ENCODE measurements around the gene CFHR1.
"Not testable (repeated sequence)": the region's sequence is repeated elsewhere in the genome, so short reads cannot be mapped to it uniquely, and the experiment has no call there.

CFHR1 gene

DNA sequence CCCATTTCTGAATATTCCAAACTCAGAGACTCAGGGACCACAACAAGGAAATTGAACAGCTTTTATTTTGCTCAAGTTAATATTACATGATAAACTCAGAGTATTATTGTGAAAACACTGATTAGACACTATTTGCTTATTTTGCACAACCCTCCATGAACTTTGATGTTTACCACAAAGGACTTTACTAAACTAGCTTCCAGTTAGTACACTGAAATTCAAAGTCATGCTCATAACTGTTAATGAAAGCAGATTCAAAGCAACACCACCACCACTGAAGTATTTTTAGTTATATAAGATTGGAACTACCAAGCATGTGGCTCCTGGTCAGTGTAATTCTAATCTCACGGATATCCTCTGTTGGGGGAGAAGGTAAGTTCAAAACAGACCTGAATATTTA lies at the start of gene CFHR1:
Gene CFHR1 (plus strand): TSS at position 201 of the 400 bp plus-strand sequence. CDS start 114 bp downstream, at position 315.
- not testable (repeated sequence) for H3K4me2 ChIP-seq (ENCODE audit: low read length); H3K4me1 ChIP-seq (ENCODE audit: low read length); H3K79me2 ChIP-seq (ENCODE audit: low read length); H3K27ac ChIP-seq (ENCODE audit: low read length); H2AFZ ChIP-seq (ENCODE audit: low read depth, low read length); H3K9ac ChIP-seq (ENCODE audit: low read length); H4K20me1 ChIP-seq (ENCODE audit: insufficient read depth, low read length); H3K27me3 ChIP-seq (ENCODE audit: low read depth, low read length); H3K4me3 ChIP-seq (ENCODE audit: low read length); H3K36me3 ChIP-seq (replicated peaks; ENCODE audit: low read depth, low read length); H3K9me3 ChIP-seq (ENCODE audit: insufficient read depth, low read length)

GRCh38 chr1:196769823-196770222 lies 49.7 kb upstream of the CFHR1 start:
- H3K27me3 ChIP-seq (ENCODE audit: low read depth, low read length); H2AFZ ChIP-seq (ENCODE audit: low read depth, low read length); H3K27ac ChIP-seq (ENCODE audit: low read length); H4K20me1 ChIP-seq (ENCODE audit: insufficient read depth, low read length); H3K4me3 ChIP-seq (ENCODE audit: low read length); H3K79me2 ChIP-seq (ENCODE audit: low read length); H3K4me2 ChIP-seq (ENCODE audit: low read length); H3K9me3 ChIP-seq (ENCODE audit: insufficient read depth, low read length); H3K9ac ChIP-seq (ENCODE audit: low read length); H3K36me3 ChIP-seq (replicated peaks; ENCODE audit: low read depth, low read length): not testable (repeated sequence)
- H3K4me1 ChIP-seq (ENCODE audit: low read length), result peaks cover 12% of the 10 kb centered on the region

GRCh38 chr1:196773713-196774112 lies 45.8 kb upstream of the CFHR1 start:
- Histone ChIP-seq H3K4me1 (ENCODE audit: low read length) (peaks cover 13% of the 10 kb centered on the region), H3K9me3 (ENCODE audit: insufficient read depth, low read length) (no peaks in the 10 kb centered on the region), H3K27me3 (ENCODE audit: low read depth, low read length) (no peaks in the 10 kb centered on the region; the same call in 1 of the 2 replicates), H3K36me3 (replicated peaks; ENCODE audit: low read depth, low read length) (no peaks in the 10 kb centered on the region), H4K20me1 (ENCODE audit: insufficient read depth, low read length) (no peaks in the 10 kb centered on the region), H3K27ac (ENCODE audit: low read length) (no peak overlapping the region), H3K4me3 (ENCODE audit: low read length) (peak overlapping the region; percentile 39; the same call in 1 of the 2 replicates), H3K4me2 (ENCODE audit: low read length) (peak overlapping the region; percentile 67), H3K79me2 (ENCODE audit: low read length) (no peaks in the 10 kb centered on the region), H3K9ac (ENCODE audit: low read length) (no peak overlapping the region), H2AFZ (ENCODE audit: low read depth, low read length) (no peak overlapping the region)
- no peak for TF ChIP-seq EZH2phosphoT487 (IDR thresholded peaks at IDR 0.05; ENCODE audit: low read depth)
- TF ChIP-seq, protein P1, sequence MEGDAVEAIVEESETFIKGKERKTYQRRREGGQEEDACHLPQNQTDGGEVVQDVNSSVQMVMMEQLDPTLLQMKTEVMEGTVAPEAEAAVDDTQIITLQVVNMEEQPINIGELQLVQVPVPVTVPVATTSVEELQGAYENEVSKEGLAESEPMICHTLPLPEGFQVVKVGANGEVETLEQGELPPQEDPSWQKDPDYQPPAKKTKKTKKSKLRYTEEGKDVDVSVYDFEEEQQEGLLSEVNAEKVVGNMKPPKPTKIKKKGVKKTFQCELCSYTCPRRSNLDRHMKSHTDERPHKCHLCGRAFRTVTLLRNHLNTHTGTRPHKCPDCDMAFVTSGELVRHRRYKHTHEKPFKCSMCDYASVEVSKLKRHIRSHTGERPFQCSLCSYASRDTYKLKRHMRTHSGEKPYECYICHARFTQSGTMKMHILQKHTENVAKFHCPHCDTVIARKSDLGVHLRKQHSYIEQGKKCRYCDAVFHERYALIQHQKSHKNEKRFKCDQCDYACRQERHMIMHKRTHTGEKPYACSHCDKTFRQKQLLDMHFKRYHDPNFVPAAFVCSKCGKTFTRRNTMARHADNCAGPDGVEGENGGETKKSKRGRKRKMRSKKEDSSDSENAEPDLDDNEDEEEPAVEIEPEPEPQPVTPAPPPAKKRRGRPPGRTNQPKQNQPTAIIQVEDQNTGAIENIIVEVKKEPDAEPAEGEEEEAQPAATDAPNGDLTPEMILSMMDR (IDR thresholded peaks at IDR 0.05; ENCODE audit: low read depth, low read length), result no peak

GRCh38 chr1:196774175-196774574 lies 45.4 kb upstream of the CFHR1 start:
- H3K4me3 ChIP-seq (ENCODE audit: low read length), result peak overlapping the region; percentile 39
- peak overlapping the region; percentile 67 for H3K4me2 ChIP-seq (ENCODE audit: low read length)

GRCh38 chr1:196774603-196775002 lies 44.9 kb upstream of the CFHR1 start, which contains the start of gene CFHR3:
TSS of gene CFHR3 (plus strand) at chr1:196774840. CDS start at chr1:196774887, 47 bp downstream.
- Histone ChIP-seq H3K4me2 (ENCODE audit: low read length) (peak within 1 kb of the TSS; percentile 67), H3K4me3 (ENCODE audit: low read length) (peak within 1 kb of the TSS; percentile 39), H2AFZ (ENCODE audit: low read depth, low read length) (no peak within 1 kb of the TSS), H3K36me3 (replicated peaks; ENCODE audit: low read depth, low read length) (no peaks in the 10 kb centered on the region), H3K27me3 (ENCODE audit: low read depth, low read length) (no peaks in the 10 kb centered on the region; the same call in 1 of the 2 replicates), H3K9me3 (ENCODE audit: insufficient read depth, low read length) (no peaks in the 10 kb centered on the region), H3K4me1 (ENCODE audit: low read length) (peaks cover 13% of the 10 kb centered on the region), H3K27ac (ENCODE audit: low read length) (no peak within 1 kb of the TSS), H3K79me2 (ENCODE audit: low read length) (no peaks in the 10 kb centered on the region), H4K20me1 (ENCODE audit: insufficient read depth, low read length) (no peaks in the 10 kb centered on the region), H3K9ac (ENCODE audit: low read length) (no peak within 1 kb of the TSS)
- TF ChIP-seq, protein P1 (IDR thresholded peaks at IDR 0.05; ENCODE audit: low read depth, low read length), result no peak
- no peak for TF ChIP-seq EZH2phosphoT487 (IDR thresholded peaks at IDR 0.05; ENCODE audit: low read depth)

More at GRCh38 chr1:196774175-196774574, 45.4 kb upstream of the CFHR1 start:
- H3K36me3 ChIP-seq (replicated peaks; ENCODE audit: low read depth, low read length), result no peaks in the 10 kb centered on the region
- no peak for TF ChIP-seq EZH2phosphoT487 (IDR thresholded peaks at IDR 0.05; ENCODE audit: low read depth)
- TF ChIP-seq, protein P1 (IDR thresholded peaks at IDR 0.05; ENCODE audit: low read depth, low read length), result no peak
- no peaks in the 10 kb centered on the region; the same call in 1 of the 2 replicates for H3K27me3 ChIP-seq (ENCODE audit: low read depth, low read length)
- no peak overlapping the region for H3K27ac ChIP-seq (ENCODE audit: low read length)
- no peaks in the 10 kb centered on the region for H4K20me1 ChIP-seq (ENCODE audit: insufficient read depth, low read length)
- H3K79me2 ChIP-seq (ENCODE audit: low read length), result no peaks in the 10 kb centered on the region
- no peak overlapping the region for H2AFZ ChIP-seq (ENCODE audit: low read depth, low read length)
- H3K9me3 ChIP-seq (ENCODE audit: insufficient read depth, low read length), result no peaks in the 10 kb centered on the region
- peaks cover 13% of the 10 kb centered on the region for H3K4me1 ChIP-seq (ENCODE audit: low read length)
- H3K9ac ChIP-seq (ENCODE audit: low read length), result no peak overlapping the region
